Osteocyte (in vitro differentiated cells): ENCODE results near the gene MRGPRG. TPM values are rescaled to one million over a fixed set of nuclear protein-coding genes. Genes with fewer than 3 reads are reported as not detected.

Experiments used
- DNase-seq: peaks from one replicate; pipeline ENCODE4 v3.0.0; 2021; ENCODE audit warnings: mixed read lengths; ENCODE audit not compliant: unreplicated experiment; ENCODE audit errors: extremely low spot score
- H3K27ac Mint-ChIP-seq: one replicate; pipeline ENCODE4 v1.8.0; 2021; ENCODE audit warnings: mild to moderate bottlenecking, mixed read lengths; ENCODE audit not compliant: unreplicated experiment
- H3K27me3 Mint-ChIP-seq: one replicate; pipeline ENCODE4 v1.8.0; 2021; ENCODE audit warnings: mixed read lengths; ENCODE audit not compliant: unreplicated experiment
- H3K36me3 Mint-ChIP-seq: one replicate; pipeline ENCODE4 v1.8.0; 2021; ENCODE audit warnings: mixed read lengths; ENCODE audit not compliant: unreplicated experiment
- H3K4me1 Mint-ChIP-seq: one replicate; pipeline ENCODE4 v1.8.0; 2021; ENCODE audit warnings: mixed read lengths; ENCODE audit not compliant: unreplicated experiment
- H3K4me3 Mint-ChIP-seq: one replicate; pipeline ENCODE4 v1.8.0; 2021; ENCODE audit warnings: mild to moderate bottlenecking, moderate library complexity, mixed read lengths; ENCODE audit not compliant: unreplicated experiment
- H3K9me3 Mint-ChIP-seq: one replicate; pipeline ENCODE4 v1.8.0; 2021; ENCODE audit warnings: mixed read lengths; ENCODE audit not compliant: unreplicated experiment
- total RNA-seq: library from RNA; stranded (reverse); gene quantifications from 2 replicates; pipeline ENCODE4 v1.2.1, GENCODE V29; 2021
- TF ChIP-seq, protein P1 (sequence below): fragments of 200-600 bp; sonication (generic); IDR thresholded peaks from 2 replicates; pipeline ENCODE4 v1.5.0; 2021; ENCODE audit warnings: antibody characterized with exemption, mild to moderate bottlenecking, moderate library complexity

The MRGPRG gene
- total RNA-seq, 1 donor from 2014 or later, result not detected

DNA sequence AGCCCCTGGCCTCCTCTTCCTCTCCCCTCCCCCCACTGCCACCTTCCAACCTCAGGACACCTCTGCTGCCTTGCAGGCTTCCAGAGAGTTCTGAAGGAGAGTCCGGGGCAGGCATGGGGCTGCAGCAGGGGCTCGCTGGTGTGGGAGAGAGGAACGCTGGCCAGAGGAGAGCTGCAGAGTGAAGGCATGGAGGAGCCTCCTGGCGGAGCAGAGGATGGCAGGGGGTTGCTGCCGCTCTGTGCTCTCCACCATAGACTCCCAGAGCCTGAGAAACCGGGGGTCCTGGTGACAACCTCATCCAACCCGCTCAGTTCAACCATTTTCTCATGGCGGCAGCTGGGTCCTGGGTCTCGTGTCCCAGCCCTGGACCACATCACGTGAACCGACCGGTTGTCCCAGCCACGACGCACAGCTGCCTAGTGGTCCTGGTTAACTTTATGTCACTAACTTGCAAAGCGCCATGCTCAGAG is 17.5 kb downstream of the MRGPRG start:
- DNase-seq, result no peak
- TF ChIP-seq, protein P1, sequence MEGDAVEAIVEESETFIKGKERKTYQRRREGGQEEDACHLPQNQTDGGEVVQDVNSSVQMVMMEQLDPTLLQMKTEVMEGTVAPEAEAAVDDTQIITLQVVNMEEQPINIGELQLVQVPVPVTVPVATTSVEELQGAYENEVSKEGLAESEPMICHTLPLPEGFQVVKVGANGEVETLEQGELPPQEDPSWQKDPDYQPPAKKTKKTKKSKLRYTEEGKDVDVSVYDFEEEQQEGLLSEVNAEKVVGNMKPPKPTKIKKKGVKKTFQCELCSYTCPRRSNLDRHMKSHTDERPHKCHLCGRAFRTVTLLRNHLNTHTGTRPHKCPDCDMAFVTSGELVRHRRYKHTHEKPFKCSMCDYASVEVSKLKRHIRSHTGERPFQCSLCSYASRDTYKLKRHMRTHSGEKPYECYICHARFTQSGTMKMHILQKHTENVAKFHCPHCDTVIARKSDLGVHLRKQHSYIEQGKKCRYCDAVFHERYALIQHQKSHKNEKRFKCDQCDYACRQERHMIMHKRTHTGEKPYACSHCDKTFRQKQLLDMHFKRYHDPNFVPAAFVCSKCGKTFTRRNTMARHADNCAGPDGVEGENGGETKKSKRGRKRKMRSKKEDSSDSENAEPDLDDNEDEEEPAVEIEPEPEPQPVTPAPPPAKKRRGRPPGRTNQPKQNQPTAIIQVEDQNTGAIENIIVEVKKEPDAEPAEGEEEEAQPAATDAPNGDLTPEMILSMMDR, result no peak
- Mint-ChIP-seq H3K36me3 (no peaks in the 10 kb centered on the region), H3K9me3 (no peaks in the 10 kb centered on the region), H3K27me3 (peaks cover 40% of the 10 kb centered on the region), H3K4me1 (no peaks in the 10 kb centered on the region), H3K4me3 (no peak overlapping the region), H3K27ac (no peak overlapping the region)

DNA sequence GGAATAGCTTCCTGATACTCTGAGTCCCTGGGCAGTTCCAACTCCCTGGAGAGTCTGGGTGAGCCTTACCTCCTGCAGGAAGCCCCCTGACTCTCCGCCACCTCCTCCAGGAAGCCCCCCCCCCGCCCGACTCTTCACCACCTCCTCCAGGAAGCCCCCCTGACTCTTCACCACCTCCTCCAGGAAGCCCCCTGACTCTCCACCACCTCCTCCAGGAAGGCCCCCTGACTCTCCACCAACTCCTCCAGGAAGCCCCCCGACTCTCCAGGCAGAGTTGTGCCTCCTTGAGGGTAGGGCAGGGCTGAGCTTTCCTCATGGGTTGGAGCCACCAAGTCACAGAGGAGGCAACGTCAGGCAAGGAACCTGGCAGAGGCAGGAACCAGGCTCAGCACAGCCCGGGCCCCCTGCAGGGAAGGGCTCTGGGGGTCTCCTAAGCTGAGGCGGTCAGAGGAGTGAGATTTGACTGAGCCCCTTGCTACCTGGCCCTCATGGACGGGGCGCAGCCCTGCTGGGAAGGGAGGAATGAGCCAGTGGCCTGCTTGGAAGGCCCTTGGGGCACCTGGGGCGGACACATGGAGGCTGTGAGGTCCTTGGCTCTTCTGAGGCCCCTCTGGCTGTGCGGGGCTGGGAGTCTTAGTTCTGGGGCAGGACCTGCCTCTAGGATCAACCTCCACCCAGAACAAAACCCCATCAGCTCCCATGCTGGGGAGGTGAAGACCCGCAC is 18.1 kb downstream of the MRGPRG start:
- Mint-ChIP-seq H3K4me3 (no peak overlapping the region), H3K27me3 (peaks cover 39% of the 10 kb centered on the region), H3K9me3 (no peaks in the 10 kb centered on the region), H3K36me3 (no peaks in the 10 kb centered on the region), H3K4me1 (no peaks in the 10 kb centered on the region), H3K27ac (no peak overlapping the region)
- no peak for DNase-seq
- TF ChIP-seq, protein P1, result no peak

DNA sequence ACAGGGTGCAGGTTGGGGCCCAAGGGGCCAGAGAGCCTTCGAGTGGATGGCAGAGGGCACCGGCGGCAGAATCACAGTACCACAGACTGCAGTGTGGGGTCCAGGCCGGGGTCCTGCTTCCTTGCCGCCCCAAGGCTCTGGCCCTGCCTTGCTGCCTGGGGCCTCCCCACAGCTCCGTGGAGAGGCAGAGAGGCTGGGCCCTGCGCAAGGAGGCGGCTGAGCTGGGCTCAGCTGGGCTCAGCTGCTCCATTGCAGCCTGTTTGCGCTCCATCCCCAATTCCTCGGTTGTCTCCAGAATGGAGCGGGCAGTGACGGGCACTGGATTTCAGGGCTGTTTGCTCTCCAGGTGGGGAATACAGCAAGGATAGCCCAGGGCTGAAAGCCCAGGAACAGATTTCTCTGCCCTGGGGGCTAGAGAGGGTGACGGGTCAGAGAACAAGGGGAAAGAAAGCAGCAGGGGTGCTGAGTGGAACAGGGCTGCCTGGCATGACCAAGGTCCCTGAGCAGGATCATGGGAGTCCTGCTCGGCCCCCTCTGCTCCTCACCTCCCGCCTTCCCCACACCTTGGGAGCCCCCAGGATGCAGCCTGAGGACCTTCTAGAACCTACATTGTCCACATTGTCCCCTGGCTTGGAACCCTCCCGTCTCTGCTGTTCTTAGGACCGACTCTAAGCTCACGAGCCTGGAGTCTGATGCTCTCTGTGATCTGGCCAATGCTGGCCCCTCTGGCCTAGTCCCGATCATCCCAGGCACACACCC is 18.9 kb downstream of the MRGPRG start:
- DNase-seq, result no peak
- TF ChIP-seq, protein P1, result no peak
- H3K9me3 Mint-ChIP-seq, result no peaks in the 10 kb centered on the region

DNA sequence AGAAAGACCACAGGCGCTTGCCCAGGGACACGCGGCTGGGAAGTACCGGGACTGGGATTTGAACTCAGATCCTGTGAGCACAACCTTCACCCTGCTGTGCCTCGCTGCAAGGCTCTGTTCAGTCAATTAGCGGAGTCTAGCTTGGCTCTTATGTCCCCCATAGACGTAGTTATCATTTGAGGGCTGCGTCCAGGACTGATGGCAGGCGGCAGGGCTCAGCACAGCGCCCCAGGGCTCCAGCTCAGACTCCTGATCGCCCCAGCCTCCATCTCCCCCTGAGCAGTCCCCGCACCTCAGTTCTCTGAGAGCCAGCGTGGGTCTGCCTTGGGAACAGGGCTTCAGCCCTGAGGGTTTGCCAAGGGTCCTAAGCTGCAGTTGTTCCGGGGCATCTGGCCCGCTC is 19.8 kb downstream of the MRGPRG start:
- H3K27me3 Mint-ChIP-seq, result peaks cover 30% of the 10 kb centered on the region
- DNase-seq, result no peak
- H3K4me3 Mint-ChIP-seq, result no peak overlapping the region
- H3K9me3 Mint-ChIP-seq, result no peaks in the 10 kb centered on the region
- H3K36me3 Mint-ChIP-seq, result no peaks in the 10 kb centered on the region
- no peak overlapping the region for H3K27ac Mint-ChIP-seq
- TF ChIP-seq, protein P1, result no peak
- H3K4me1 Mint-ChIP-seq, result no peaks in the 10 kb centered on the region

More for the DNA sequence above, 18.9 kb downstream of the MRGPRG start:
- H3K36me3 Mint-ChIP-seq, result no peaks in the 10 kb centered on the region
- no peak overlapping the region for H3K27ac Mint-ChIP-seq
- no peak overlapping the region for H3K4me3 Mint-ChIP-seq
- no peaks in the 10 kb centered on the region for H3K4me1 Mint-ChIP-seq
- H3K27me3 Mint-ChIP-seq, result peaks cover 31% of the 10 kb centered on the region

DNA sequence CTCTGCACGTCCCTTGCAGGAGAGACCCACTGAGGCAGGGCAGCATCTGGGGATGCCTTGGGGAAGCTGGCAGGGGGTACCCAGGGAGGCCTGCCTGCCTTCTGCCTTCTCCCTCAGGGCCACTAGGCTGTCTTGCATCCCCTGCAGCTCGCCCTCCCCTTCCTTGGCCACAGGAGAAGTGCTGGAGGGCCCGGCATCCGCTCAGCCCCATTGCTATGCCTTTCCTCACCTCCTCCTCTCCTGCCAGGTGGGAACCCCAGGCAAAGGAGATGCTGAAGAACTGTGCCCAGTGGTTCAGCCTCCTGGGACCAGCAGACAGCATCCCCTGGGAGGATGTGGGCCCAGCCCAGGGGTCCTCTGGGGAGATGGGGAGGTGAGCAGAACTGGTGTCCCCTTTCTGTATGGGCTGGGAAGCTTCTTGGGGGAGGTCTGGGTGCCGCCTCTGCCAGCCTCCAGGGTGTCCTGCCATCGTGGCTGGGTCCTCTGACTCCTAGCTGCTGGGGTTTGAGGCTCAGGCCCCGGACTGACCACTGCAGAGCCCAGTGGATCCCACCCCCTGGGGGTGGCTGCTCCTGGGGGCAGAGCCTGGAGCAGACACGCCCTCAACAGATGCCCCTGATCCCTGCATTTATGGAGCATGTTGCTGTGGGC is 20.6 kb downstream of the MRGPRG start:
- H3K4me1 Mint-ChIP-seq, result no peaks in the 10 kb centered on the region
- H3K4me3 Mint-ChIP-seq, result no peak overlapping the region
- TF ChIP-seq, protein P1, result no peak
- no peaks in the 10 kb centered on the region for H3K9me3 Mint-ChIP-seq
- no peak for DNase-seq
- H3K27ac Mint-ChIP-seq, result no peak overlapping the region
- H3K27me3 Mint-ChIP-seq, result peaks cover 28% of the 10 kb centered on the region
- no peaks in the 10 kb centered on the region for H3K36me3 Mint-ChIP-seq
